HG03135 (cell line): ENCODE results near the gene RIMKLB.

ENCODE experiments used
- ATAC-seq: cut with Tn5 transposase; IDR thresholded peaks from one replicate; pipeline ENCODE4 v1.9.1; 2021; ENCODE audit warnings: mild to moderate bottlenecking, moderate library complexity; ENCODE audit not compliant: unreplicated experiment

RIMKLB gene, protein sequence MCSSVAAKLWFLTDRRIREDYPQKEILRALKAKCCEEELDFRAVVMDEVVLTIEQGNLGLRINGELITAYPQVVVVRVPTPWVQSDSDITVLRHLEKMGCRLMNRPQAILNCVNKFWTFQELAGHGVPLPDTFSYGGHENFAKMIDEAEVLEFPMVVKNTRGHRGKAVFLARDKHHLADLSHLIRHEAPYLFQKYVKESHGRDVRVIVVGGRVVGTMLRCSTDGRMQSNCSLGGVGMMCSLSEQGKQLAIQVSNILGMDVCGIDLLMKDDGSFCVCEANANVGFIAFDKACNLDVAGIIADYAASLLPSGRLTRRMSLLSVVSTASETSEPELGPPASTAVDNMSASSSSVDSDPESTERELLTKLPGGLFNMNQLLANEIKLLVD

DNA sequence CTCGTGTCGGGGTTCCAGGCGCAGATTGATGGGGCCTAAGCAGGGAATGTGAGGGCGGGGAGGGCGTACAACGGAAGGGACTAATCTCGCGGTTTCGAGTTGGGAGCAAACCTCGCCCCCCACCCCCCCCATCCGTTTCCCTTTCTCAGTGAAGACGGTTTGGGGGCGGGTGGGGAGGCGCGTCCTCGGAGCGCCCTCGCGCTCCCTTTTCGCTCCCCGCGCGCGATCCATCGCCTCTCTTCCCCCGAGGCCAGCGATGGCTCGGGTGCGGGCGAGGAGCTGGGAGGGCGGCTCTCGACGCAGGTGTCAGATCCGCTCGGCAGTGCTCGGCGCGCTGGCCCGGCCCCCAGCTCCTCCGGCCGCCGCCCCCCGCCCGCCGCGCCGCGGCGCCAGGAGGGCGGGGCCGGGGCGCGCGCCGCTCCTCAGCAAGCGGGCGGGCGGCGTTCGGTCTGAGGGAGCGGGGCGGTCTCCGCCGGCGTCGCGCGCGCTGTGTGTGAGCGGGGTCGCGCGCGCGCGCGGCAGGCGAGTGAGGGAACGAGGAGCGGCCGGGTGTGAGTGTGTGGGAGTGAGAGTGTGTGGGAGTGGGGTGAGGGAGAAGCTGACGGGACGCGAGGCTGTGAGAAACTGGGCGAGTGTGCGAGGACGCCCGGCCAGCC, at the start of gene RIMKLB:
Gene RIMKLB, plus strand, starts transcription at position 516 of the 656 bp plus-strand sequence. CDS start 15,876 bp downstream, outside the sequence.
- peak; percentile 70 for ATAC-seq

- peak; percentile 71 for ATAC-seq
Measured at GRCh38 chr12:8648576-8649205, 49.1 kb upstream of the RIMKLB start.

DNA sequence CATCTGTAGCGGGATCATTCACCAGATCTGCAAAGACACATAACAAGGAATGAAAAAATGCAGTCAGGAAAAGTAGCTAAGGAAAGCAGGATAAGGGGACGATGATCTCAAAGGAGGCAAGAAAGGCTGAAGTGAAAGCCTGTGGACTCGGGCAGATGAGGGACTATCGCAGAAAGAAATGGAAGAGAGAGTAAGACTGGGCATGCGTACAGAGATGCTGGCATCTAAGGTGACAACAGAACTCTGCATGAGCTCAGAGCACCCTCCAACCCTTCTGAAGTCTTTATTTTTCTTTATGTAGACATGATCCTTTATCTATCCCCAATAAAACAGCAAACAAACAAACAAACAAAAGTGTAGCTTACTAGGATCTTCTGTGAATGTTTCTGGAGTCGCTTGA, 42.4 kb upstream of the RIMKLB start:
- no peak for ATAC-seq

DNA sequence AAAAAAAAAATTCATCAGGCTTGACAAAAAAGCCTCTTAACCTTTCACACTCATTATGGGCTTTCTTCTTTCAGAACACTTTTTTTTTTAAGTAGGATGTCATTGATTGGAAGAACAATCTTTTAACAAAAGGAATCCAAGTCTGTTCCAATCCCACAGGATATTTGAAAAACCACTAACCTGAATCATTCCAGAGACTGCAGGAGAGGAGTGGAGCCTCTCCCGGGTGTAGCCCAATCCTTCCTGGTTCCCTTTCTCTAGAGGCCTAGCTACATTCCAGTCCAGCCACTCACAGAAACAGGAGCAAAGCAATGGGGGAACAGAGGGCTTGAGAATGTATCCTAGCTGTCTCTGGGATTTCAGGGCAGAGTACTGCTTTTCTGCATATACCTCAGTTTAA, 39.4 kb upstream of the RIMKLB start:
- ATAC-seq: no peak

GRCh38 chr12:8661016-8661415, 36.8 kb upstream of the RIMKLB start:
- ATAC-seq: no peak

- no peak for ATAC-seq
Measured at GRCh38 chr12:8661751-8662150, 36.0 kb upstream of the RIMKLB start.

- ATAC-seq: no peak
Measured at GRCh38 chr12:8662593-8662992, 35.2 kb upstream of the RIMKLB start, which contains the start of gene MFAP5. Gene MFAP5 (minus strand): TSS chr12:8662826. CDS start chr12:8662104, 722 bp downstream.

DNA sequence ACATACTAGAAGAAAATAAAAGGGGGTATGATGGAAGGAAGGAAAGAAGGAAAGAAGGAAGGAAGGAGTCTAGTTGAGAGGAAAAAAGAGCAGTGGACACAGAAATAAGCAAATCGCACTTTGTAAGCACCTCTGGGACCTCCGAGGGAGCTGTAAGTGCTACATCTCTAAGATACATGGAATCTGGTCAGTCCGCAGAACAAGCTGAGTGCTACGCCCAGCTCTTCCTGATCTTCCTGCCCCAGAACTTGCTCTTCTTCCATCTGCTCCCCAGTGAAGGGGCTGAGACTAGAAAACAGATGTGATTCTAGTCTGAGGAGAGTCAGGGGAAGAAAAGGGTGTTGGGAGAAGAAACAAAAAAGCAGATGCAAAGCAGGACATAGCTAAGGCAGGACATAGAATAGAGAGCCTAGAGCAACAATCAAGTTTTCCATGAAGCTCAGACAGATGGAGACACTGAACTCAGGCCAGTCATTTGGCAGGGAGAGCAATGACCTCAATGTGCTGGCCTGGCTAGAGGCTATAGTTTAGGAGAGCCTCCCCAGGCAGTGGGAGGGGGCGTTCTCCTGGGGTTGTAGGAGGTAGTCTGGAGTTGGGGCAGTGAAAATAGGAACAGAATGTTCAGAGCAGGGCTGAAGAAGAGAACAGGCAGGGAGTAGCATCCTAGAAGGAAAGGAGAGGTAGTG, 33.4 kb upstream of the RIMKLB start:
- no peak for ATAC-seq

DNA sequence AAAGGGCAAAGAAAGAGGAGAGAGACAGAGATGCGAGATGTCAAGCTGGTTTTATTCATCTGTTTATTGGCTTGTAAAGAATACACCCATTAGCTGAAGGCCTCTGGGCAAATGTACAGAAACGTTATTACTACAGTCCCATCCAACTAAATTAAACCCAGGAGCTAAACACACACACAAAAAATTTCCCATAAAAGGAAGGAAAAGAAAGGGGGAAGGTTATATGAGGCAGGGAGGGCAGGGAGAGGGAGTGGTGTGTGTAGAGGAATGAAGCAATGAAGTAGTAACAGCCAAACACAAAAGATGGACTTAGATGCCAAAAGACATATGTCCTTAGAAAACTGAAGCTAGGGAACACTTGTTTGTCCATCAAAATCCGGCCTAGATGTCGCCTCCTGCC, 32.0 kb upstream of the RIMKLB start:
- ATAC-seq: no peak

- ATAC-seq: no peak
Measured at GRCh38 chr12:8667270-8667669, 30.5 kb upstream of the RIMKLB start.

DNA sequence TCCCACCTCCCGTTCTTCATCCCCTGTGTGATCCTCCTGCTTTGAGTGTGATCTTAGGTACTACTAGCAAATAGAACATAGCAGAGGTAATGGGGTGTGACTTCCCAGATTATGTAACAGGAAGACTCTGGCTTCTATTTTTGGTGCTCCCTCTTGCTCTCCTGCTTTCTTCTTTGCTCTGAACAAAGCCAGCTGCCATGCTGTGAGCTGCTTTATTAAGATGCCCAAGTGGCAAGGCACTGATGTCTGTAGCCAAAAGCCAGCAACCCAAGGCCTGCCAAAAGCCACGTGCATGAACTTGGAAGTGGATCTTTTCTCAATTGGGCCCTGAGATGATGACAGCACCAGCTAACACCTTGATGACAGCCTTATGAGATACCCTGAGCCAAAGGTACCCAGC, 29.4 kb upstream of the RIMKLB start:
- ATAC-seq: no peak

DNA sequence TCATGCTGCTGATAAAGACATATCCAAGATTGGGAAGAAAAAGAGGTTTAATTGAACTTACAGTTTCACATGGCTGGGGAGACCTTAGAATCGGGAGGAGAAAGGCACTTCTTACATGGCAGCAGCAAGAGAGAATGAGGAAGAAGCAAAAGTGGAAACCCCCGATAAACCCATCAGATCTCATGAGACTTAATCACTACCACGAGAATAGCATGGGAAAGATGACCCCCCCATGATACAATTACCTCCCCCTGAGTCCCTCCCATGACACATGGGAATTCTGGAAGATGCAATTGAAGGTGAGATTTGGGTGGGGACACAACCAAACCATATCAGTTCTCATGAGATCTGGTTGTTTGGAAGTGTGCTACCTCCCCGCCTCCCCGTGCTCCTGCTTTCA, 25.4 kb upstream of the RIMKLB start:
- no peak for ATAC-seq

DNA sequence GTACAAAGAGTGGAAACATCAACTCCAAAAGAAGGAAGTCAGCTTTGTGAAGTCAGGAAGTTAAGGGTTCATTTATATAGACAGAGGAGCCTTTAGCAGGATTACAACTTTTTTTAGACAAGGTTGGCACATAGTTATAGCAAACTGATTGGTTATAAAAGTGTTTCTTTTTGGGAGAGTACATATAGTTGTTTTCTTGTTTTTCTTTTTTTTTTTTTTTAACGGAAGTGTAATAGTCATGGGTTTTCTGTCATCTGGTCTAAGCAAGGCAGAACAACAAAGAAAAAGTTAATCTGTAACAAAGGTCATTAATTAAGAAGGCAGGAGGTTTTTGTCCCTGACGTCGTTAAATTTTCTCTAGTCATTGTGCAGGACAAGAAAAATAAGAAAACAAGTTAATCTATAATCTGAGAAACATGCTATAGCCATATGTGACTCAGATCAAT, 22.2 kb upstream of the RIMKLB start:
- ATAC-seq: no peak

DNA sequence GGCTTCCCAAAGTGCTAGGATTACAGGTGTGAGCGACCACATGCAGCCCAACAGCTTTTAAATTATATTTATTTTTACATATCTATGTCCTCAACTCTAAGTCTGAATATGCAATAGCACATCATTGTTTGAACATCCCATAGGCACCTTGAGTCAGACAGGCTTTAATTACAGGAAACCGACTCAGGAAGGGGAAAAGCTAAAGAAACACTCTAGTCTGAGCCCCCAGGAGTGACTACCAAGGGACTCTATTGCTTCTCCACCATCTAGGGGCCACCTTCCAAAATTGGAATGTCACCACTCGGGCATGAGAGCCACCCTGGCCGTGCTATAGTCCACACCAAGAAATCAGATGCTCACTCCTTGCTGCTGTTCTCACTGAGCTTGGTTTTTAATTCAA, 21.1 kb upstream of the RIMKLB start:
- no peak for ATAC-seq

DNA sequence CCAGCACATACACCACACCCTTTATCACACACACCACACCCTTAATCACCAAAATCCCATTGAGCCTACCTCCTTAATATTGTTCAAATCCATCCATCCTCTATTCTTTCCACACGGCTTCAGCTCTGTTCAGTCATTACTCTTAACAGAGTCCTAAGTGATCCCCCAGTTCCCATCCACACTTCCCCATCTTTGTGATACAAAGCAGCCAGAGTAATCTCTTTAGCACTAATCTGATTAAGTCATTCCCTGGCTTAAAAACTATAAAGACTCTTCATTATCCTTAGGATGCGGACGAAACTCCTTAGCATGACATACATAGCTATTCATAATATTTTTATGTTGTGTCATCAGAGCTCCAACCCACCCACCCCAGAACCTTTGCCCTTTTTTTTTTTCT, 20.4 kb upstream of the RIMKLB start:
- ATAC-seq: no peak

DNA sequence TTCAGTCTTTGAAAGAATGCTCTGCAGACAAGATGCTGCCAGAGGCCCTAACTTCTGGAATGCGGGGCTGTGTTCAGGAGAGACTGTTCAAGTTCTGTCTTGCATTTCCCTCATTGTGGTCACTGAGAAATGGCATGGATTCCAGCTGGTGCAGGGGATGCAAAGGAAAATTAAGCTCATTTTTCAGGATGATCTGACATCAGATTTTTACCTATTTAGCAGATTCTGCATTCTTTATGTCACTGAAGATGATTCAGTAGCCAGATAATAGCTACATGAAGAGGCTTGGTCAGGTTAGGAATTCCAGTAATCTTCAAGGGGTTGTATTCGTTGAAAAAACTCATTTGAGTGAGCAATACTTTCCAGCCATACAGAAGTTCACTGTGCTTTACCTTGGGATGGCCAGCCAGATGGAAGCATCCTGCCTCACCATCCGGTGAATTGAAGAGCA, 19.1 kb upstream of the RIMKLB start:
- no peak for ATAC-seq

DNA sequence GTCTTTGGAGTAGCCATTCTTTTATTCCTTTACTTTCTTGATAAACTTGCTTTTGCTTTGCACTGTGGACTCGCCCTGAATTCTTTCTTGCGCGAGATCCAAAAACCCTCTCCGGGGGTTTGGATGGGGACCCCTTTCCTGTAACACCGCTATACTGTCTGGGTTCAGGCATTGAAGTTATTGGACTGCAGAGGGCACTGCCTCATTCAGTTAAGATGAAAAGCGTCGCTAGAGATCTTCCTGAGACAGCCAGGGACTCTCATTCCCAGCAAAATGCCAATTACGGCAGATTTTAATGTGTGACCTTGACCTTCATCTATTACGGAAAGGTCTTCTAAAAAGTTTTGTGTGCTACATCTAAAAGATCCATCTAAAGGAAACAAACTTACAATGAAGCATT, 17.3 kb upstream of the RIMKLB start:
- ATAC-seq: no peak

- ATAC-seq: no peak
Measured at GRCh38 chr12:8681129-8681884, 16.5 kb upstream of the RIMKLB start.

DNA sequence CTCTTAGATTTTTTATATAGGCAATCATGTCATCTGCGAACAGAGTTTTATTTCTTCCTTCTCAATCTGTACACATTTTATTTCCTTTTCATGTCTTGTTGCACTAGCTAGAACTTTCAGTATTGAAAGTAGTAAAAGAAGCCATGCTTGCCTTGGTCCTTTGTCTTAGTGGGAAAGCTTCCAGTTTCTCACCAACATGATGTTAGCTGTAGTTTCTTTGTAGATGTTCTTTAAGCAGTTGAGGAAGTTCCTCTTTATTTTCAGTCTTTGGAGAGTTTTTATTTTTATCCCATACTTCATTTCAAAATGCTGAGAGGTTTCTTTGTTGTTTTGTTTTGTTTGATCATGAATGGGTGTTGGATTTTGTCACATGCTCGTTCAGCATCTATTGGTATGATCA, 12.7 kb upstream of the RIMKLB start:
- no peak for ATAC-seq

- no peak for ATAC-seq
Measured at GRCh38 chr12:8687846-8688601, 9.8 kb upstream of the RIMKLB start.
